GOT3 (cell line): Measurements from ENCODE around the gene SMTN.

Source experiments
- DNase-seq: peaks from one replicate; lab custom pipeline; 2025; ENCODE audit warnings: mixed read lengths; lab: John Stamatoyannopoulos, UW

The SMTN gene

GRCh38 chr22:31127181-31127772, 46.2 kb downstream of the SMTN start:
- no peak for DNase-seq

GRCh38 chr22:31128156-31128555, 47.0 kb downstream of the SMTN start:
- no peak for DNase-seq

- no peak for DNase-seq
Observed at GRCh38 chr22:31130873-31131272, 49.8 kb downstream of the SMTN start.

GRCh38 chr22:31133911-31134310, 52.8 kb downstream of the SMTN start:
- DNase-seq: no peak

- no peak for DNase-seq
Observed at GRCh38 chr22:31134688-31135087, 53.6 kb downstream of the SMTN start.

GRCh38 chr22:31135706-31136105, 54.6 kb downstream of the SMTN start:
- no peak for DNase-seq

- DNase-seq: no peak
Observed at GRCh38 chr22:31136155-31136554, 55.0 kb downstream of the SMTN start.

GRCh38 chr22:31136711-31137110, 55.6 kb downstream of the SMTN start:
- no peak for DNase-seq

- DNase-seq: no peak
Observed at GRCh38 chr22:31137721-31138120, 56.6 kb downstream of the SMTN start.

- no peak for DNase-seq
Observed at GRCh38 chr22:31138126-31138525, 57.0 kb downstream of the SMTN start.

- DNase-seq: no peak
Observed at GRCh38 chr22:31139066-31139465, 57.9 kb downstream of the SMTN start.

GRCh38 chr22:31139866-31140716, 59.0 kb downstream of the SMTN start, which contains the start of gene PLA2G3:
TSS of gene PLA2G3 (minus strand) at chr22:31140508. CDS start at chr22:31140354, 154 bp downstream.
- no peak for DNase-seq

- no peak for DNase-seq
Observed at GRCh38 chr22:31140746-31141145, 59.6 kb downstream of the SMTN start.

- no peak for DNase-seq
Observed at GRCh38 chr22:31141551-31141950, 60.4 kb downstream of the SMTN start.

- DNase-seq: no peak
Observed at GRCh38 chr22:31142285-31142684, 61.2 kb downstream of the SMTN start.

GRCh38 chr22:31143038-31143437, 61.9 kb downstream of the SMTN start:
- no peak for DNase-seq

GRCh38 chr22:31143537-31143936, 62.4 kb downstream of the SMTN start:
- no peak for DNase-seq

- DNase-seq: no peak
Observed at GRCh38 chr22:31144223-31144622, 63.1 kb downstream of the SMTN start.

GRCh38 chr22:31148488-31148887, 67.4 kb downstream of the SMTN start:
- DNase-seq: no peak

GRCh38 chr22:31148953-31149627, 68.0 kb downstream of the SMTN start:
- DNase-seq: no peak

- DNase-seq: no peak
Observed at GRCh38 chr22:31150615-31151014, 69.5 kb downstream of the SMTN start.

GRCh38 chr22:31151872-31152271, 70.8 kb downstream of the SMTN start:
- no peak for DNase-seq

- DNase-seq: no peak
Observed at GRCh38 chr22:31153357-31153756, 72.2 kb downstream of the SMTN start.
